HG02885 (cell line): ENCODE results near the gene PPP1CA.

ENCODE experiments used
- ATAC-seq: cut with Tn5 transposase; IDR thresholded peaks from one replicate; pipeline ENCODE4 v1.9.1; 2021; ENCODE audit warnings: mild to moderate bottlenecking; ENCODE audit not compliant: unreplicated experiment, poor library complexity

Gene PPP1CA

DNA sequence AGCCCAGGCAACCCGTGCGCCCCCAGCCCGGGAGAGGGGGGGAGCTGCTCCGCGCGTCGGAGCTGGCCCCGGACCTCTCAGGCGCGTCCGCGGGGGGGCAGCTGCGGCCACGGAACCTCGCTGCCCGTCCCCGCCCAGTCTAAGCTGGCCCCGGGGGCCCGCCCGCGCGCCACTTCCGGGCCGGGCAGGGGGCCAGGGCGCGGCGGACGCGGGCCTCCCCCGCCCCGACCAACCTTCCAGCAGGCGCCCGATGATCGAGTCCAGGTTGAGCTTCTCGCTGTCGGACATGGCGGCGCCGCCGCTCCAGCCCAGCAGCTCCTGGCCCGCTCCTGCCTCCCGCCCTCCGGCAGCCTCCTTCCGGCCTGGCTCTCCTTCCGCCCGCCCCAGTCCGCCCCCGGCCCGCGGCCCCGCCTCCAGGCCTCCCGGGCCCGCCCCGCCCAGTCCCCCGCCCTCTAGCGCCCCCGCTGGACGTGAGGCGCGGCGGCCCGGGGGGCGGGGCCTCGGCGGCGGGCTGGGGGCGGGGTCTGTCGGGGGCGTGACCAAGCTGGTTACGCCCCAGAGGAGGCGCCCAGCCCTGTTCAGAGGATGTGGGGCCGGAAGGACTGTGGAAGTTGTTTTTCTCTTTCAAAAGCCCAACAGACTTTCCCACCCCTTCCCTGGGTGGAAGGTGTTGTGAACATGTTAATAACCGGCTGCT lies at the start of gene PPP1CA:
Gene PPP1CA, minus strand, starts transcription at position 364 of the 697 bp plus-strand sequence. Its CDS starts 76 bp downstream, at position 288.
- ATAC-seq: peak; percentile 74

DNA sequence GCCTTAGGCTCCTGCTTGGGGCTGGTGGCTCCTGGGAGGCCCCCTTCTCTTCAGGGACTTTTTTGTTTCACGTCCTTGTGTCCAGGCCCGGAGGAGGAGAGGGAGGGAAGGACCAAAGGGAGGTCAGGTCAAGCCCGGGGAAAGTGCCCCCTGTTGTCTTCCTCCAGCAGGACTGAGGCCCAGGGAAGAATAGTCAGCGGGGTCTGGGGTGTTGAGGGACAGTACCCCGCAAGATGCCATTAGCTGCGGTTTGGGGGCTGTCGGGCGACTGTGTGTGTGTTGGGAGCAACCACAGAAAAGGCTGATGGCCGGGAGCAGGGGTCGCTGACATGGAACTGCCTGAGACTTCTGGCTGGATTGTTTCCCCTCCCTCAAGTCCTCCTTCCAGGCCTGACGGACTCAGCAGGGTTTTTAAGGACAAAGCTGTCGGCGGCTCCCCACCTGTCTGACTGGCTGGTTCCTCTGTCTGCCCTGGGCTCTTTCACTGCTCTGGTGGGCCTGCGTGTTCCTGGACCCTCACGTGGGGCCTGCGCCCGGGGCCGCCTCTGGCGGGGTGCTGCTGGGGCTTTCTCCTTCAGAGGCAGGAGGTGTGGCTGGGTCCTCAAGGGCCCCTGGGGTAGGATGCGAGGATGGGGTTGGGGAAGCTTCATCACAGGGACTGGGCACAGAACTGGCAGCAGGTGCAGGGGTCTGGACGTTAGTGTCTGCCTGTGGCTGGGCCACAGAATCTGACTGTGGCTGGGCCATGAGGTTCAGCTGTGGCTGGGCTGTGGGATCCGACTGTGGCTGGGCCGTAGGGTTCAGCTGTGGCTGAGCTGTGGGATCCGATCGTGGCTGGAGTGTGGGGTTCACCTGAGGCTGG lies 49.4 kb upstream of the PPP1CA start:
- no peak for ATAC-seq

DNA sequence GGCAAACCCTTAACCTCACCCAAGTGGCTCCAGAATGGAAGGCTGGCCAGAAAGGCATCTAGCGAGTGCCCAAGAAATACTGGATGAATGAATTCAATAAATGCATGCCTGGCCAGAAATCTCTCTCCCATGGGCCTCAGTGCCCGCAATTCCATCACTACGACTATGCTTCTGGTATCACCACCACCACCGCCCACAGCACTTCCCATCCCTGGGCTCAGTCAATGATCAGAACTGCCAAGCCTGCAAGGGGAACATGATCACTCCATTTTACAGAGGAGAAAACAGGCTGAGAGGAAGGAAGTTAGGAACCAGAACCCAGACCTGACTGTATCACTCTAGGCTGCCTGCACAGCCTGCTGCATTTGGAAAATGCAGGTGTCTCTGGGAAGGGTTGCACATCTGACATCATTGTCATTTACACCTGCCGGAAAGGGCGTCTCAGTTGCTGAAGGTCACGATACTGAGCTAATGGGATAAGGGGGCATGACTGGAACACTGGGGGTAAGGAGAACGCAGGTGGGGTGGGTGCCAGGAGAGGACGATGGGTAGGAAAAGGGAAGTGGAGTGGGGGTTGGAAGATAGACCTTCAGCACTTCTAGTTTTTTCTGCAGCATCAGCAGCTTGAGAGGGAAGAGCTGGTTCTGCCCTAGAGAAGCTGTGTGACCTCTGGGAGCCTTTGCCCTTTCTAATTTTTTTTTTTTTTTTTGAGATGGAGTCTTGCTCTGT lies 47.6 kb upstream of the PPP1CA start:
- no peak for ATAC-seq

DNA sequence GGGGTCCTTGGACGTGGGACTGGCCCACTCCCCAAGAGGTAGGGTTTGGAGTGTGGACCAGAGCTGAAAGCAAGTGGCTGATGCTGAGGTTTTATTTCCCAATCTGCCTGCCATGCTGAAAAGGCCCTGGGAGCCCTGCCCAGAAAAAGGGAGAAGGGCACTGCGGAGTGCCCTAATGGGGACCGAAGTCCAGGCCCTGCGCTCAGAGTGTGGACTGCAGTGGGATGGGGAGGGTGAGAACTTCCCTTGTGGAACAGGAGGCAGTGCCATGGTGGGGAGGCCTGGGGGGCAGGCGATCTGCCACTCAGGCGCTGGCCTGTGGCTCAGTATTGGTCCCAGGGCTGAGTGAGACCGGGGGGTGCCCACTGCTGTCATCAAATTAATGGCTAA lies 46.6 kb upstream of the PPP1CA start:
- no peak for ATAC-seq

DNA sequence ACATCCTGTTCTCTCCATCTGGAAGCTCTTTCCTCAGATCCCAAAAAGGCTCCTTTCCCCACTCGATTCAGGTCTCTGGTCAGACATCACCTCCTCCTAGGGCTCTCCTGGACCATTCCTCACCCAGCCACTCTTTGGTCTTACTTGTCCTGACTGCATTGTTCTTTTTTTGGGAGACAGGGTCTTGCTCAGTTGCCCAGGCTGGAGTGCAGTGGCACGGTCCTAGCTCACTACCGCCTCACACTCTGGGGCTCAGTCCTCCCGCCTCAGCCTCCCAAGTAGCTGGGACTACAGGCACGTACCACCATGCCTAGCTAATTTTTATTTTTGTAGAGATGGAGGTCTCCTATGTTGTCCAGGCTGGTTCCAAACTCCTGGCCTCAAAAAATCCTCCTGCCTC lies 43.9 kb upstream of the PPP1CA start:
- no peak for ATAC-seq

DNA sequence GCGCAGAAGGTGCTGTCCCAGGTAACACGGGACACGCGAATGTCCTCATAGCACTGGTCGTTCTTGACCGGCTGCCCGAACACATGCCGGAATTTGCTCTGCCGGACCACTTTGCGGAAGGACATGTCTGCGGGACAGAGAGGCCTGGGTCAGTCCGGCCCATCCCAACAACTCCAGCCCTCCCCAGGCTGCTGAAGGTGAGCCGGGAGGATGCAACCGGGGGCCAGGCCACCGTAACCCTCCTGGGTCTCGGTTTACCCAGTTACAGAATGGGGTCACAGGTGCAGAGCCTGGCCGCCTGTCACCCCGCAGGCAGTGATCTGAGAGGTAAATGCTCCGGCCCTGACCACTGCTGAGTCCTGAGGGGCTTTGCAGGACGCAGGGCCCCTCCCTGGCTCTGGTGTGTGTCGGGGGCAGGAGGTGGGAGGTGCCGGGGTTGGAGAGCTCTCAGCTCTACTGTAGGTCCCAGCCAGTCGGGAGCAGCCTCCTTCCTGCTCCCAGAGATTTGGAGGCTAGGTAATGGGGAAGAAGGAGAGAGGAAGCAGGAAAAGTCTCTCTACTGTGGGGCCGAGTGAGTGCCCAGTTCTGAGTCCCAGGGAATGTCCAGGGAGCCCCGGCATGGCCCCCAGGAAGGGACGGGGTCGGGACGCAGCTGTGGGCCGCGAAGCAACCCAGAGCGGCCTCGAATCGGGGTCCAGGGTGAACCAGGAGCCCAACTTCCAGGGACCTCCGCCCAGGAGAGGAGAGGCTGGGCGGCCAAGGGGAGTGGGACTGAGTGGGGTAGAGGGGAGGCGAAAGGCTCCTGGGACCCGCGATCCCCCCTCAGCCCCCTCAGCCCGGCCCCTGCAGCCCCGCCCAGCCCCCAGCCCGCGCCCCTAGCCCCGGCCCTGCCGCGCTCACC lies 41.1 kb upstream of the PPP1CA start:
- ATAC-seq: no peak

DNA sequence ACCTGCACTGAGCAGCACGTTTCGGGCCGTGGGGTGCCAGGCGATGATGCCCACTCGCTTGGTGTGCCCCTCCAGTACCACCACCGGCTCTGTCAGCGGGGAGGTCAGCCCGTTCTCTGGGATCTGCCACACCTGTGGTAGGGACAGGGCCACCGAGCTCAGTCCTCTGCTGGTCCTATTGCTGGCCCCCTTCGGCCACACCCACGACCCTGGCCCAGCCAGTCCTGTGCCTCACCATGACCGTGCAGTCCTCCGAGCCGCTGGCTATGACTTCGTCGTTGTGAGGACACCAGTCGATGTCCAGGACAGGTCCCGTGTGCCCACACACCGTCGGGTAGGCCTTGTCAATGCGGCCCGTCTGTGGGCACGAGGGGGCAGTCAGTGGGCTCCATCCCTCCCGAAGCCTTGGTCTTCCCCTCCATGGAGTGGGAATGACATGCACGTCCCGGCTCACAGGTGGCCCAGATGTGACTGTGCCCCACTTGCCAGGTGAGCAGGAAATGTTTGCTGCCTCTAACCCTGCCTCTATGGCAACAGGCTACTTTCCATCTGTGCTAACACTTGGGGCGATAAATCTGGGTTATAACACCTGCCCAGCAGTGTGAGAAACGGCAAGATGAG lies 40.2 kb upstream of the PPP1CA start:
- ATAC-seq: no peak

DNA sequence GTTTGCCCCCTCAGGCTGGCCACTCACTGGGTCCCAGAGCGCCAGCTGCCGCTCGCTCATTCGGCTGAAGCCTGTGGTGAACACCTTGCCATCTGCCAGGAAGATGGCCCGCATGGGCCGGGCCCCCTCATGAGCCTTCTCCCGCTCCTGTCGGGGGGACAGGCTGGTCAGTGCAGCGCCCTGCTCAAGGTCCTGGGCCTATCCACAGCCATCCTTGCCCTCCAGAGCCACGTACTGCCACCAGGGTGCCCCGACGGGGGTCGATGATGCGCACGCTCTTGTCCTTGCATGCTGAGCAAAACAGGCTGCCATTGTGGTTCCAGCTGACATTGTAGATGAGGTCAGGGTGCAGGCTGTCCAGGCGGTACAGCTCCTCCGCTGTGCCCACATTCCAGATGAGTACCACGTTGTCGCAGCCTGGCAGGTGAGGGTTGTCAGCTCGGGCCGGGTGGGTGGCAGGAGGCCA lies 39.5 kb upstream of the PPP1CA start:
- ATAC-seq: no peak

DNA sequence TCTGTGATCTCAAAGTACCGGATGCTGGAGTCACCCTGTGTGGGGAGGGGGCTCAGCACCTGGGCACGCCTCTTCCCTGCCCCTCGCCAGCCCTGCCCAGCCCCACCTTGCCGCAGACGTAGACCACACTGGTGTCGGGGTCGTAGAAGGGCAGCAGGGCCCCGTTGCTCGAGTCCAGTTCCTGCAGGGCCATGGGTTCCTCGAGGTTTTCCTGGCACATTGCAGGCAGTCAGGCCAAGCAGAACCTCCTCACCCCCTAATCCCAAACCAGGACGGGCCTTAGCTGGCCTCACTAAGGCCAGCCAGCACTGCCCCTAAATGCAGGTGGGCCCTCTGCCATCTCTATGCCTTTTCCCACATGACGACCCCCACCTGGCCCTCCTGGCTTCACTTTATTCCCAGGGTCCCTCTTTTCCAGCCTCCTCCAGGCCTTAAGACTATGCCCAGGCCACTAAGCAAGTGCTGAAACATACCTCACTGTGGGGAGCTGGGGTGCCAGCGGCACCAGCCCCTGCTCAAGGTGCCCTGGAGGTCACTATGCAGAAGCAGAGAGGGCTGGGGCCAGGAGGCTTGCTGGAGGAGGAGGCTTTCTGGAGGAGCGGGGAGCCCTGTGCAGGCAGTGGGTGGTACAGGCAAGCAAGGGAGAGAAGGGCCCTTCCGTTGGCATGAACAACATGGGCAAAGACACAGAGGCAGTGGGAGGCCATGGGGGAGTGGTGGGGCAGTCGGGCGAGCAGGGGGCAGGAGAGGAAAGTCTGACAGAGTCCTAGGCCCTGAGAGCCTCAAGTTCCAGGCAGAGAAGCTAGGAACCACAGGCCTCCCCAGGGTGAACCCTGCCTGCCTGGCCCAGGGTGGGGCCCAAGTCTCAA lies 38.8 kb upstream of the PPP1CA start:
- ATAC-seq: no peak

DNA sequence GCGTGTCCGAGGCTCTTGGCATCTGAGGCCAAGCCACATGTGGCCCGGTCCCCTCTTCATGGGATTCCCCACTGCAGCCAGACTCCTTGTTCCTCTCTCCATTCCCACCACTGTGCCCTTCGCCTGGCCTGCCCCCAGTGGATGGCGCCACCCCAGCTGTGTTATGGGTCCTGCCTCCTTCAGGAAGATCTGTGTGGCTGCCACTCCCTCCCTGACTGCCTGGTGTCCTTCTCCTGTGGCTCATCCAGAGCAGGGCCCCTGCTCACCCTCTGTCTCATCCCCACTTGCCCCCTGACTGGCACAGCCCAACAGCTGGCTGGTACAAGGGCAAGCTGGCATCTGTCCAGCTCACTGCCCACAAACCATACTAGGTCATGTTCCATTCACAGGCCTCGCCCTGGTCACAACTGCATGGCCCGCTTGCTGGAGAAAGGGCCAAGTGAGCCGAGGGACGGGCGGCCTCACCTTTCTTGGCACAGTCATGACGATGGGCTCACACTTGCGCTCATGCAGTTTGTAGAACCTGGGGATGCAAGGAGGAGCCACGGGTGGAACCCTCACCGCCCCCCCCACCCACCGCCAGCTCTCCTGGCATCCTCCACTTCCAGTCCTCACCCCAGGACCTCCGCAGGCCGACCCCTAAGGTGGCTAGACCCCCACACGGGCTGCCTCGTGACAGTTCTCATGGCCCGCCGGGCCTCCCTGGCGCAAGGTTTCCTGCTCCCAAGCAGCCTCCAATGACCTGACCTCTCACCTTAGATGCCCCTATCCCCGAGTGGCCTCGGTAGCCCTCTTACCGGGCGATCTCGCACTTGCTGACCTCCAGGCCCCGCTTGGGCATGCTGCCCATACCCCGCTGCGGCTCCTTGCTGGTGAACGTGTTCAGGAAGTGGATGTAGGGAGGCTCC lies 37.9 kb upstream of the PPP1CA start:
- ATAC-seq: no peak

DNA sequence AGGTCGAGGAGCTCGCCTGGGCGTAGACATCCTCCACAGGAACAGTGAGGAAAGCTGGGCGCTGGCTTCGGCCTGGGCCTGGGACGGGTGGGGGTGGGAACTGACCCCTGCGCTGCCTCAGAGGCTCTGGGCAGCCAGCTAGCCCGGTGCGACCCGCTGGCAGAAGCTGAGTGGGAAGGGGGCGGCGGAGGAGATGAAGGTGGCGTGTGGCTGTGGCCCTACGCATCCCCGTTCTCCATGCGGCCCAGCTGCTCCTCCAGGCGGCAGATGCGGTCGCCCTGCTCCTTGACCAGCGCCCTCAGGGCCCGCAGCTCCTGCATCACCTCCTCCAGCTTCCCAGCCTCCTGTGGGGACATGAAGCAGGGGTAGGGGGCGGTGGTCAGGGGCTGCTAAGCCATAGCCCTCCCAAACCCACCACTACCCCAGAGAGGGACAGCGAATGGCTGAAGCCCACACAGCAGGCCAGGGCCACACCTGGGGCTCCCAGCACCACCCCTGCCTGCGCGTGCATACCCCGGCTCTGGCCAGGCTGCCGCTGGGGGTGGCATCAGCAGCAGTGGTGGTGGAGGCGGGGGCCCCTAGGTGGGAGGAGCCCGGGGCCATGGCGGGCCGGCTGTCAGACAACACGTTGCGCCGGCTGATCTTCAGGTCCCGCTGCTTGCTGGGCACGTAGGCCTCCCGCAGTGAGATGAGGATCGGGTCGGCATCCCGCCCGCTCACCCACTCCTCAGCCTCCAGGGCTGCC lies 36.7 kb upstream of the PPP1CA start:
- peak; percentile 37 for ATAC-seq

DNA sequence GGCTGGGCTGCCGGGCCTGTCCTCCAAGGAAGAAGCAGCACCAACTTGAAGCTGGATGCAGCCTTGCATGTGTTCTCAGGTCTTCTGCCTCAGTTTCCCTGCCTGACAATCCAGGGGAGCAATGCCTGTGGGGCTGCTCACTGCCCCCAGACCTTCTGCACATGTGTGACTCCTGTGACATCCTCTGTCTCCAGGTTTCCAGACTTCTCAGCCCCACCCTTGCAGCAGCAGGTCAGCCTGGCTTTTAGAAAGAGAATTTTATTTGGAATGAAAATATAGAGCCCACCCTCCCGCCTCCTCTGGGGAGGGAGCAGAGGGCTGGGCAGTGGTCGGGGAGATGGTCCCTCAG lies 36.1 kb upstream of the PPP1CA start:
- no peak for ATAC-seq

DNA sequence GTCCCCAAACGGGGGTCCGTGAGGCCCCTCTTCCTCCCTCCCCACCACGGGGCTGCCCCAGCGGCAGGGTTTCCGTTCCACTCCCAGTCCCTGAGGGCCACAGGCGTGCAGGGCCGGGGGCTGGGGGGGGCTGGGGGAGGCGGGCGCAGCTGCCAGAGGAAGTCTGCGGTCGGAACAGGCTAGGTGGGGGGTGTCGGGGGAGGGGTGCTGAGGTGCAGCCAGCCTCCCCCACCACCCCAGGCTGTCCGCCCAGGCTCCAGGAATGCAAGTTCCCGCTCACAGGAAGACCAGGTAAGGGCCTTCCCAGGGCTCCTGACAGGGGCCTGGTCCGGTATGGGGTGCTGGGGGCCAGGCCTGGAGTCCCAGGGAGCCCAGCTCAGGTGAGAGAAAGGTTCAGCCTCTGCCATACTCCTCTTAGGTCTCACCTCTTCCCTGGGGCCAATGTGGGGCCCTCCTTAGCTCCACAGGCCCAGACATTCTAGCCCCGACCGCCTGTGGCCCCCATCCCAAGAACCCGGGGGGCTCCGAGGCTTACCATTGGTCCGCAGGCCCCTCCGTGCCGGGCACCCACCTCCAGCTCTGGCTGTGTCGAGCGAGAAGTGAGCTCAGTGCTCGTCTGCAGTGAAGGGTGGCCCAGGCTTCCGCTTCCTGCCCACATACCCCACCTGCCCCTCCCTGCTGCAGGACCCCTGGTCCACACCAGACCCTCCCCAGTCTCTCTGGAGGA lies 35.6 kb upstream of the PPP1CA start, which contains the start of gene PTPRCAP:
Gene PTPRCAP, minus strand, starts transcription at position 601 of the 727 bp plus-strand sequence. Its CDS starts 63 bp downstream, at position 538.
- ATAC-seq: no peak

DNA sequence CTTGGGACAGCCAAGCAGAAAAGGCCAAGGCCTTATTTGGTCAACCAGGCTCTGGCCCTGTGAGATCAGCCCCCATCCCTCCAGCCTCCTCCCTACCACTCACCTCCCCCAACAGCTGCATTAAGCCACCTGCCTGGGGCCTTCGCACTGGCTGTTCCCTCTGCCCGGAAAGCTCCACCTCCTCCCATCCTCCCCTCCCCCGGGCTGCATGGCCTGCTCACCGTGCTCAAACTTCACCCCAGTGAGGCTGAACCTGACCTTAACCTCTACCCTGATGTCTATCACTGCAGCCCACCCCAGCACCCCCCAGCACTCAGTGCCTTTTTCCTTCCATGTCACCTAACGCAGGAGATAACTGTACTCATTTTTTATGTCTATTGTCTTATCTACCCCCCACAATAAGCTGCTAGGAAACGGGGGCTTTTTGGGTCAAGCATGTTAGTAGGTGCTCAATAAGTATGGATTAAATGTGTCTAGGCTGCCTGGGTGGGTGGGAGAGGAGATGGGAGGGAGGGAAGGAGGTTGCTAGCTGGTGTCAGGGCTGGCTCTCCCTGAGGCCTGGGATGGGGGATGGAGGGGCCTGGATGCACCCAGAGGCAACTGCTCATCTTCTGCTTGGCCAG lies 34.9 kb upstream of the PPP1CA start:
- no peak for ATAC-seq

DNA sequence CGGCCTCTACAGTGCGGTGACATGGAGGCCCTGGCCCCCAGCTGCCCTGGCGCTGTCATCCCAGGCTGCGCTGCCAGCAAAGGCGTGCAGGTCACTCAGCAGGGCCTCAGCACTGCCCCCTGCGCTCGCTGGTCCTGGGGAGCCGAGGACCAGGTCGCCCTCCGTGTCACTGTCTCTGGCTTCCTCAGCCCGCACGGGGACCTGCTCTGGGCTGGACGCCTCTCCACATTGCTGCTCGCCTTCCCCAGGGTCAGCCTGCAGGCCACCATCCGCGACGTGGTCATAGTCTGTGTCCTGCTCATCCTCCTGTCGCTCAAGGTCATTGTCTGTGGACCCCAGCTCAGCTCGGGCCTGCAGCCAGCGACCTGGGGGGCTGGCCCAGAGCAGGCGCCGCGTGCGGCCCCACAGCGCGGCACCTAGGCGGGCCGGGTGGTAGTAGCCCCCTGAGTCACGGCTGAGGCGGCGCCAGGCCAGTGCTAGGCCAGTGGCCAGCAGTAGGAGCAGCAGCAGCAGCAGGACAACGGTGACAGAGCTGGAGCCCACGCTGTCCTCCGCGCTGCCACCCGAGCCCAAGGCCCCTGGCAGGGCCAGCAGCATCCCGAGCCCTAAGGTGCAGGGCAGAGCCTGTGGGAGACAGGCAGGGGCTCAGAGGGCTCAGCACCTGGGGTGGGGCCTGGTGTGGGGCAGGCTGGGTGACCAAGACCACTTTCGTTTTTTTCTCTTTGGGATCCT lies 34.2 kb upstream of the PPP1CA start:
- ATAC-seq: no peak
